ENCODE data around the gene ANKRD23.

GRCh38 chr2:96841701-96842495 is 1.9 kb downstream of the ANKRD23 start:
- TF ChIP-seq POLR2A (IDR thresholded peaks at IDR 0.05) (no peak), CTCF (IDR thresholded peaks at IDR 0.05) (no peak)
